Measurements from ENCODE around the gene SERPINA12.
A peak's percentile ranks its signal among the peaks of the same experiment; 100 is the strongest.

The SERPINA12 gene

GRCh38 chr14:94462763-94463572, 46.3 kb downstream of the SERPINA12 start:
- no peak for DNase-seq

DNA sequence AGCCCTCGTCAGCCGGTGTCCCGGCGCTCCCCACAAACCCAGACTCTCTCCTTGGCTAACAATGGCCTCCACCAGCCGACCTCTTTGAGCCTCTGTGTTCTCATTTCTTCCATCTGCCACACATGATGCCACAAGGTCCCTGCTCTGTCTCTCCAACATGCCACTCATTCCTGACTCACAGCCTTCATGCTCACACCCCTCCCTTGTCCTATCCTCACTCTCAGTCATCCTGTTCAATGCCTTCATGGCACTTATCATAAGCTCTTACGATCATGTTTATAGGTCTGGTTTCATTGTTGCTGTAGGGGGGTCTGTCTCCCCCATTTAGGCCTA, 47.1 kb downstream of the SERPINA12 start:
- no peak for DNase-seq

GRCh38 chr14:94461526-94462218, 47.6 kb downstream of the SERPINA12 start:
- no peak for DNase-seq

DNA sequence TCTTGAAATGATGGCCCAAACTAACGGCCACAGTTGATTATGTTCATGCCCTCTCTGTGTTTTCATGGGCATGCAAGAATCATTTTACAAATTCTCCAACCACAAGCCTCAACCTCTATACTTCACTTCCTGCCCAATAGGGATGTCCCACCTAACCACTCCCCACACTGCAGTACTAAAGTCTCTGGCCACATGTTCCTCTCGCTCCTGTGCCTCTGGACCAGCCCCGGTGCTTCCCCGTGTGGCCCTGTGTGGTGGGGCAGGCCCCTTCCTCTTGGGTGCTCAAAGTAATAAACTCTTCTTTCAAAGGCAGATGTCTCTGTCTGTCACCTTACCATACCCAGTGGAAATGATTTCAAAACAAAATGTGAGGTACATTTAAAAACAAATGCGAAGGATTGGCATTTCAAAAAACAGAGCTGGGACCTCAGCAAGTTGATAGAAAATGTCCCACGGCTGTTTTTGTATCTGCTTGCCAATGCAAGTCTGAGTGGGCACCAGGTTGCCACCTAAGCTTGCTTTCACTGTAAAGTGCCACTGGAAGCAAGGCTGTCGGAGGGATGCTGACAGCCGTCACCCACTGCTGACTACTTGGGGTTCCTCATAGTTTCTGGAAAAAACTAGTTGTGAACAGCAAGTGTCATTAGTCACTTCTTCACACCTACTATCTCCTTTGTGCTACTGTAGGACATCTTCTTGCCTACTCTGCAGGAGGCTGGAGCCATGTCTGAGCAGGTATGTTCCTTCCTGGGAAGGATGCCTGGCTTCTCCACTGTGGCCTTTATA, 48.4 kb downstream of the SERPINA12 start:
- no peak for DNase-seq

DNA sequence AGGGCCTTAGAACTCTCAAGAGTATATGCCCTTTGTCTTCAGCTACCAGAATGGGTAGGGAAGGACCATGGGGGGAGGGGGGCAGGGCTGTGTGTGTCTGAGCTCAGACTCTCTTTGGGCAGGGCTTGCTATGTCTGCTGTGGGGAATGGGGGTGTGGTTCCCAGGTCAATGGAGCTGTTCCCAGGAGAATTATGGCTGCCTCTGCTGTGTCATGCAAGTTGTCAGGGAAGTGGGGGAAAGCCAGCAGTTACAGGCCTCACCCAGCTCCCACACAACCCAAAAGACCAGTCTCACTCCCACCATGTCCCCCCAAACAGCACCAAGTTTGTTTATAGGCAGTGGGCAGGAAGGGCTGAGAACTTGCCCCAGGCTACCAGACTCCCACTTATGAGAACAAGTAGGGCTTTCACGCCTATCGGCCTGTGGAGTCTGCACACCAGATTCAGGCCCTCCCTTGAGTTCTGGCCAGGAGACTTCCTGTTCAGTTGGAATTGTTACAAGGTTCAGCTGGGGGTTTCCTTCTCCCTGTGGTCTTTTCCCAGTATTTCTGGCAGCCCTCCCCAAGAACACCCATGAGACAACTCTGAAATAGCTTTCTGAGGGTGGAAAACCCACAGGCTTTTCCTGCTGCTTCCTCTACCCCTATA, 50.6 kb downstream of the SERPINA12 start:
- DNase-seq = no peak

- no peak for DNase-seq
Measured at GRCh38 chr14:94458096-94458495, 51.2 kb downstream of the SERPINA12 start.

DNA sequence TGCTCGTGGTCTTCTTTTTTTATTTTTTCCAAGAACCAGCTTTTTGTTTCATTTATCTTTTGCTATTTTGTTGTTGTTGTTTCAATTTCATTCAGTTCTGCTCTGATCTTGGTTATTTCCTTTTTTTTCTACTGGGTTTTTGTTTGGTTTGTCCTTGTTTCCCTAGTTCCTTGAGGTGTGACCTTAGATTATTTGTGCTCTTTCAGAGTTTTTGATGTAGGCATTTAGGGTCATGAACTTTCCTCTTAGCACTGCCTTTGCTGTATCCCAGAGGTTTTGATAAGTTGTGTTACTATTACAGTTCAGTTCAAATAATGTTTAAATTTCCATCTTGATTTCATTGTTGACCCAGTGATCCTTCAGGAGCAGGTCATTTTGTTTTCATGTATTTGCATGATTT, 53.3 kb downstream of the SERPINA12 start:
- DNase-seq = no peak

GRCh38 chr14:94451826-94452225, 57.4 kb downstream of the SERPINA12 start:
- no peak for DNase-seq

DNA sequence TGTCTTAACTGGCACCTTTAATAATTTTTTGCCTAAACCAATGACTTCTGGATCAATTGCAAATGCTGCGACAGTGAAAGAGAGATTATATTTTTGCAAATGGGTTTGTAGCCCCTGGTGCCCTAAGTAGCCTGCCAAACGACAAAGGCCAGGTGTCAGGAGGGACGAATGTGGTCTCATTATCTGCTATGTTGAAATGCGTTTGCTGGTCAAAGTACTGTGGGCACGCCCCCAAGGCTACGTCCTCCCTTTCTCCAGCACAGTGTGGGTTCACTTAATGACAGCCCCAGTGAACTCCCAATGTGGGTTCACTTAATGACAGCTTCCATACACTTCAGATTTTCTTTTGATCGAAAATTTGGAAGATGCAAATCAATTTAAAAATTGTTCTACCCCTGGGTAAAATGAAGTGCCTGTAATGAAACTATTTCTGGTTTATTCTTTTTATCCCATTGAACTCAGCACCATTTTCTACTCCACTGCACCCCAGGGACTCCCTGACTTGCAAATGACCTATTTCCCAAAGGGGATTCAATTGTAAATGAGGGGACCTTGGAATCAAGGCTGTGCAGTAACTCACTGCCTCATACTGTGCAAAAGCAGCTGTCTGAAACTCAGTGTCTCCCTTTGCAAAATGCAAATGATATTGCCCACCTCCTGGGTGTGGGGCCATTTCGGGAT, 58.0 kb downstream of the SERPINA12 start:
- no peak for DNase-seq

GRCh38 chr14:94450722-94451090, 58.6 kb downstream of the SERPINA12 start:
- no peak for DNase-seq

DNA sequence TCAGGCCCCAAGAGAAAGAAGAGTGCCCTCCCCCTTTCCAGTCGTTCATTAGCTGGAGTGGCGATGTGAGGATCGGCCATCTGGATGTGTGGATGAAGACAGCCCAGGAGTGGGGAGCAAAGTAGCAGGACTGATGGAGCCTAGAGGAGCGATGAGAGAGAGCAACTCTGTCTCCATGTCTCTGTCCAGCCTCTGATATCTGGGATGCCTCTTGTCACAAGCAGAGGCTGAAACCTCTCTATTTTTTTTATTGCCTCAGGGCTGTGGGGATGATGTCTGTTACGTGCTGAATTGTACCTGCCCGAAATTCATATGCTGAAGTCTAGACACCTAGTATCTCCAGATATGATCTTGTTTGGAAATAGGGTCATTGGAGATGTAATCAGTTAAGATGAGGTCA, 59.3 kb downstream of the SERPINA12 start:
- DNase-seq = peak; percentile 42

DNA sequence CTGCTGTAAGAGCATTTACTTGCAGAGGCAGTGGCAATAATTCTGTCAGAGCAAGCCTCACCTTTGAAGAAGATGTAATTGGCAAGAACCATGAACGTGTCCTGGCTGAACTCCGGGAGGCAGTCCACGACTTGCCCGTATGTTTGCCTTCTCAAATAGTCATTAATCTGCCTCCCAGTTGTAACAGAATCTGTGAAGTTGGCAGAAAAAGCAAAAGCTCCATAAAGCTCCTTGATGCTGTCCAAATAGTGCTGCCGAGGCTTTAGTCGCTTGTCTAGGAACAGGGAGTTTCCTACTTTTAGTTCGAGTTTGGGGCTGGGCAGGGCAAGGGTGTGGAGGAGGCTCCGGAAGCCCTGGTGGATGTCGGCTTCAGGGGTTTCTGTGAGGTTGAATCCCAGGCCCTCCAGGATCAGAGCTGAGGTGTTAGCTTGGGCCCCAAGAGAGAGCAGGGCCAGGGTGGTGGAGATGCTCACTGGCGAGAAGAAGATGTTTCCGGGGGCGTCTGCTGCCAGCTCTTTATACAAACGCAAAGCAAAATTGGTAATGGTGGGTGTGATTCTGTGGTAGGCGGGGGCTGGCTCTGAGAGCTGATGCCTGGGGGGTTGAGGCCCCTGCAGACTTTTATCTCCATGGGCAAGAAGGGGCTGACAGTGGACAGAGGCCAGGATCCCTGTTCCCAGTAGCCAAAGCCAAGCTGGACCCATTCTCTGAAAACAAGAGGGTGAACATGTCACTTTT, 61.0 kb downstream of the SERPINA12 start:
- DNase-seq = no peak

GRCh38 chr14:94447206-94447605, 62.1 kb downstream of the SERPINA12 start:
- DNase-seq = no peak

DNA sequence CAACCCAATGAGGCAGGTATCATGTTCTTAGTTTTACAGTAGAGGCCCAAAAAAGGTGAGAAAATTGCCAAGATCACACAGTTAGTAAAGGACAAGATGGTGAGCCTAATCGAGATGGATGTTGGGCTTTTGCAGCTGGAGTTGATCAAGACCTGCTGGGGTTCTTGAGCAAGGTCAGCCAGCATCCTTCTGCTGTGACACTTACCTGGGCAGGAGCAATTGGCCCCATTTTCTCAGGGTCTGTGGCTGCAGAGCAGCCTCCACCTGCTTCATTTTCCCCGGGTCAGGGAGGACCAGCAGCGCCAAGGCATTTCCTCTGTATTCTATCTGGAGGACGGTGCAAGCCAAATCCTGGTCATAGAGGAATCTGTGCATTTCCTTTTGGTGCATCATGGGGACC, 63.1 kb downstream of the SERPINA12 start:
- DNase-seq = no peak

GRCh38 chr14:94445003-94445402, 64.3 kb downstream of the SERPINA12 start:
- no peak for DNase-seq

DNA sequence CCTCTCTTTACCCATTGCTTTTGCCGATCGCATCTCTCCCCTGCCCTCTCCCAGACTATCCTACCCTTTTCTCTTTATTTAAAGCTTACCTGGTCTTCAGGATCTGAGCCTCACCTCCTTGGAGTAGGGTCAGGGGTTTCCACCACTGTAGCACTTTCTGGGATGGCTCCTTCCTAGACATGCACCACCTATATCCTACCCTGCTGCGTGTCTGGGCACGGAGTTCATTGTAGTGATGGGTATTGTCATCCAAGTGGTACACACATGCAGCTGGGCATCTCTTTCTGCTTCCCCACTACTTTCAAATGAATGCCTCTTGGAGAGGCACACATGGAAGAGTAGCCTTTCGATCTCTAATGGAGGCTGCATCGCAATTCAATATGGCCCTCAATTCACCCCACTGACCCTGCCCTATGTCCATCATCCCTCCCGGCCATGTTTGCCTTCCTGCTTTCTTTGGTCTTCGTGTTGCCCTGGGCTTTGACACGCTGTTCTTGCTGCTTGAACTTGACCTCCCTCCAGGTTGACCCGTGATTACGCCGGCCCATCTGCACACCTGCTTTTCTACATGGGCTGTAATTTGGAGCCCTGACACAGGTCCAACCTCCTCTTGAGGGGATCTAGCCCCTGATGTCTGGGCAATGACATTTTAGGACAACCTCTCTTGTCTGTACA, 67.6 kb downstream of the SERPINA12 start:
- no peak for DNase-seq

DNA sequence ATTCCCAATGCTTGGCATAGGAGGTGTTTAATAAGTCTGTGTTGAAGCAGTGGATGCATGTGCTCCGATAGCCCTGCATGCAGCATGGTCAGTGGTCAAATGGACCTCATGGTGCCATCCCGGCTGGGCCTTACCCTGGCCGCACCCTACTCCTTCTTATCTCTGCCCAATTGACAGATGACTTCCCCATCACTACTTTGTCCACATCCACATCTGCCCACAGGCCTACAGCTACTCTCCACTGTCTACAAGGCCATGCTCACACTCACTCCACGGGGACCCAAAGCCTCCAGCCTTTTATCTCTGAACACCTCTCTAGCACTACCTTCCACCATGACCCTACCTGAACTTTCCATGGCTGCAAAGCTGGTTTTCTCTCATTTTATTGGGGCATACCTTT, 68.1 kb downstream of the SERPINA12 start:
- no peak for DNase-seq

GRCh38 chr14:94439453-94440057, 69.7 kb downstream of the SERPINA12 start:
- DNase-seq = no peak
